Liver (tissue), 9 donors: Measurements from ENCODE around the gene HMG20A. TPM values are rescaled to one million over a fixed set of nuclear protein-coding genes. Genes with fewer than 3 reads are reported as not detected.

Experiments used
- DNase-seq: peaks from one replicate; pipeline ENCODE4 v3.0.0-alpha.2; 2017; ENCODE audit warnings: low spot score
- H3K27ac ChIP-seq, 2 donors: one replicate each; pipeline ENCODE4 v1.7.0; 2013; ENCODE audit warnings: inconsistent platforms in 2 of 2, low read length in 2 of 2, control low read depth in 1 of 2, low read depth in 1 of 2, mild to moderate bottlenecking in 1 of 2
- H3K27me3 ChIP-seq, 4 donors: one replicate each; pipeline versions ENCODE4 v1.6.1 to v1.7.0; 2013; ENCODE audit warnings: low read length in 3 of 4, inconsistent platforms in 1 of 4, mild to moderate bottlenecking in 1 of 4, moderate library complexity in 1 of 4; ENCODE audit not compliant: control insufficient read depth in 4 of 4, insufficient read depth in 4 of 4
- H3K36me3 ChIP-seq, 4 donors: one replicate each; pipeline versions ENCODE4 v1.6.1 to v1.7.0; 2013; ENCODE audit warnings: low read length in 3 of 4, mild to moderate bottlenecking in 3 of 4, low read depth in 1 of 4, moderate library complexity in 1 of 4; ENCODE audit not compliant: control insufficient read depth in 4 of 4, insufficient read depth in 3 of 4
- H3K4me1 ChIP-seq, 4 donors: one replicate each; pipeline versions ENCODE4 v1.6.1 to v1.7.0; 2013; ENCODE audit warnings: low read length in 3 of 4, mild to moderate bottlenecking in 3 of 4, moderate library complexity in 1 of 4; ENCODE audit not compliant: control insufficient read depth in 4 of 4, insufficient read depth in 4 of 4
- H3K4me3 ChIP-seq, 3 donors: one replicate each; pipeline versions ENCODE4 v1.6.1 to v1.7.0; 2013; ENCODE audit warnings: low read length in 3 of 3, control low read depth in 1 of 3, low read depth in 1 of 3, mild to moderate bottlenecking in 1 of 3
- H3K9ac ChIP-seq, 2 donors: one replicate each; pipeline ENCODE4 v1.7.0; 2013; ENCODE audit warnings: low read length in 2 of 2, mild to moderate bottlenecking in 2 of 2, moderate library complexity in 2 of 2, control low read depth in 1 of 2, low read depth in 1 of 2
- H3K9me3 ChIP-seq, 4 donors: one replicate each; pipeline versions ENCODE4 v1.6.1 to v1.7.0; 2013; ENCODE audit warnings: low read length in 3 of 4; ENCODE audit not compliant: control insufficient read depth in 4 of 4
- FOXA1 ChIP-seq: IDR thresholded peaks from 2 replicates; pipeline ENCODE4 v1.6.1; 2016; ENCODE audit warnings: antibody characterized with exemption
- FOXA2 ChIP-seq: IDR thresholded peaks from 2 replicates; pipeline ENCODE4 v1.6.1; 2016; ENCODE audit warnings: antibody characterized with exemption
- GABPA ChIP-seq, 2 donors: IDR thresholded peaks in 1 of 2; conservative IDR thresholded peaks in 1 of 2; 2 replicates each; pipeline ENCODE4 v1.6.1; 2016; ENCODE audit warnings: antibody characterized with exemption in 2 of 2, mild to moderate bottlenecking in 1 of 2, moderate library complexity in 1 of 2
- HNF4A ChIP-seq, 2 donors: conservative IDR thresholded peaks; 2 replicates each; pipeline ENCODE4 v1.6.1; 2016; ENCODE audit warnings: antibody characterized with exemption in 2 of 2, mild to moderate bottlenecking in 2 of 2
- HNF4G ChIP-seq: IDR thresholded peaks from 2 replicates; pipeline ENCODE4 v1.6.1; 2016; ENCODE audit warnings: antibody characterized with exemption
- JUND ChIP-seq, 2 donors: IDR thresholded peaks; 2 replicates each; pipeline ENCODE4 v1.6.1; 2016; ENCODE audit warnings: antibody characterized with exemption in 2 of 2
- NR2F2 ChIP-seq: IDR thresholded peaks from 2 replicates; pipeline ENCODE4 v1.6.1; 2016; ENCODE audit warnings: antibody characterized with exemption
- SP1 ChIP-seq: IDR thresholded peaks from 2 replicates; pipeline ENCODE4 v1.6.1; 2018; ENCODE audit warnings: antibody characterized with exemption, mild to moderate bottlenecking
- TAF1 ChIP-seq: conservative IDR thresholded peaks from 2 replicates; pipeline ENCODE4 v1.6.1; 2016; ENCODE audit warnings: antibody characterized with exemption, mild to moderate bottlenecking
- WGBS: extraction: QIAGEN DNeasy Blood & Tissue Kit; methylation state at CpG from one replicate; pipeline ENCODE4 v1.1.7; 2013; 5-methylcytosine and 5-hydroxymethylcytosine counted together
- polyA plus RNA-seq, 2 donors: library from polyadenylated mRNA; stranded (reverse) in 1 of 2; unstranded in 1 of 2; fragments of 200-250 nt in 1 of 2; fragments of >200 nt in 1 of 2; fragmentation: Nextera tagmentation in 1 of 2; extraction: Ambion mirVana in 1 of 2; gene quantifications; one replicate each; pipeline versions ENCODE4 v1.2.1 to v1.2.3, GENCODE V29; 2013 to 2015
- total RNA-seq, 2 donors: library from RNA; depleted of rRNA; stranded (reverse); fragments of >200 nt; gene quantifications; one replicate each; pipeline ENCODE4 v1.2.3, GENCODE V29; 2014
- TF ChIP-seq, protein P1 (sequence below): fragments of 150-350 bp; IDR thresholded peaks from 2 replicates; pipeline ENCODE4 v1.5.1; 2017; ENCODE audit warnings: improper control_type of control experiment, low read depth, low read length; ENCODE audit not compliant: missing input control
- TF ChIP-seq, protein P2 (sequence below): IDR thresholded peaks from 2 replicates; pipeline ENCODE4 v1.6.1; 2016; ENCODE audit warnings: antibody characterized with exemption
- TF ChIP-seq, protein P3 (sequence below): IDR thresholded peaks from 2 replicates; pipeline ENCODE4 v1.6.1; 2016; ENCODE audit warnings: antibody characterized with exemption
- TF ChIP-seq, protein P4 (sequence below): IDR thresholded peaks from 2 replicates; pipeline ENCODE4 v1.6.1; 2016; ENCODE audit warnings: antibody characterized with exemption, mild to moderate bottlenecking
- TF ChIP-seq, protein P5 (sequence below): IDR thresholded peaks from 2 replicates; pipeline ENCODE4 v1.6.1; 2016; ENCODE audit warnings: antibody characterized with exemption
- donor health status: healthy.
- donor health status: healthy.
- donor health status: healthy.
- donor health status: healthy.
- donor health status: healthy.

HMG20A gene
- total and polyA plus RNA-seq, 4 donors = 7.7 to 19.4 (median 13.3) TPM

DNA sequence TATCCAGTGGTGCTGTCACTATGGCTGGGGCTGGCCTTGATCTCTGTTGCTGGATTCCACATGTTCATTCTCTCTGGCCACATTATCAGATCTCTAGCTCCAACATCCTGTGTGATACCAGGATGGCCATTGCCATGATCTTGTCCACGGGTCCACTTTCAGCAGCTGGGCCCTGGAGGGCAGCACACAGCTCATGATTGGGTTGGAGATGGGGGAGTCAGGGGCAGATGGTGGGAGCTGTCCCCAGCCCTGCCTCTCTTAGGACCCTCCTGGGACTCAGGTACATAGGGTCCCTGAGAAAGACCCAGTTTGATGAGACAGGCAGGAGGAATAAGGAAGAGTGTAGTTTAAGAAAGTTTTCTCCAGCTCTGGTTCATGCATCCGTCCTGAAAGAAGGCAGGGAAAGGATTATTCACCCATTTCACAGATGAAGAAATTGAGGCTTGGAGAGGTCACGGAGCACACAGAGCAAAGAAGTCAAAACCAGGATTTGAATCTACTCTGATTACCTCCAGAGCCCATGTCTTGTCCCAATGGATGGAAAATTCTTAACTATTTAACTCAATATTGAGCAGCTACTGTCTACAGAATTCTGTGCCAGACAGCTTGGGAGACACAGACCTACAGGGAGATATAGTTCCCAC is 111.5 kb downstream of the HMG20A start:
- H3K4me1 ChIP-seq = no peaks in the 10 kb centered on the region
- H3K9me3 ChIP-seq = no peaks in the 10 kb centered on the region
- peaks cover 0 to 3% (median 0%) of the 10 kb centered on the region in 4 donors for H3K27me3 ChIP-seq
- H3K36me3 ChIP-seq = no peaks in the 10 kb centered on the region
- DNase-seq = no peak
- TF ChIP-seq, protein P1, sequence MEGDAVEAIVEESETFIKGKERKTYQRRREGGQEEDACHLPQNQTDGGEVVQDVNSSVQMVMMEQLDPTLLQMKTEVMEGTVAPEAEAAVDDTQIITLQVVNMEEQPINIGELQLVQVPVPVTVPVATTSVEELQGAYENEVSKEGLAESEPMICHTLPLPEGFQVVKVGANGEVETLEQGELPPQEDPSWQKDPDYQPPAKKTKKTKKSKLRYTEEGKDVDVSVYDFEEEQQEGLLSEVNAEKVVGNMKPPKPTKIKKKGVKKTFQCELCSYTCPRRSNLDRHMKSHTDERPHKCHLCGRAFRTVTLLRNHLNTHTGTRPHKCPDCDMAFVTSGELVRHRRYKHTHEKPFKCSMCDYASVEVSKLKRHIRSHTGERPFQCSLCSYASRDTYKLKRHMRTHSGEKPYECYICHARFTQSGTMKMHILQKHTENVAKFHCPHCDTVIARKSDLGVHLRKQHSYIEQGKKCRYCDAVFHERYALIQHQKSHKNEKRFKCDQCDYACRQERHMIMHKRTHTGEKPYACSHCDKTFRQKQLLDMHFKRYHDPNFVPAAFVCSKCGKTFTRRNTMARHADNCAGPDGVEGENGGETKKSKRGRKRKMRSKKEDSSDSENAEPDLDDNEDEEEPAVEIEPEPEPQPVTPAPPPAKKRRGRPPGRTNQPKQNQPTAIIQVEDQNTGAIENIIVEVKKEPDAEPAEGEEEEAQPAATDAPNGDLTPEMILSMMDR = no peak
- TF ChIP-seq, protein P2, sequence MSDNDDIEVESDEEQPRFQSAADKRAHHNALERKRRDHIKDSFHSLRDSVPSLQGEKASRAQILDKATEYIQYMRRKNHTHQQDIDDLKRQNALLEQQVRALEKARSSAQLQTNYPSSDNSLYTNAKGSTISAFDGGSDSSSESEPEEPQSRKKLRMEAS = no peak
- TF ChIP-seq TAF1 (no peak), HNF4A (conservative IDR thresholded peaks at IDR 0.05) (no peak), NR2F2 (no peak), FOXA1 (no peak), JUND (IDR thresholded peaks at IDR 0.05) (no peak), HNF4G (no peak)
- TF ChIP-seq, protein P3, sequence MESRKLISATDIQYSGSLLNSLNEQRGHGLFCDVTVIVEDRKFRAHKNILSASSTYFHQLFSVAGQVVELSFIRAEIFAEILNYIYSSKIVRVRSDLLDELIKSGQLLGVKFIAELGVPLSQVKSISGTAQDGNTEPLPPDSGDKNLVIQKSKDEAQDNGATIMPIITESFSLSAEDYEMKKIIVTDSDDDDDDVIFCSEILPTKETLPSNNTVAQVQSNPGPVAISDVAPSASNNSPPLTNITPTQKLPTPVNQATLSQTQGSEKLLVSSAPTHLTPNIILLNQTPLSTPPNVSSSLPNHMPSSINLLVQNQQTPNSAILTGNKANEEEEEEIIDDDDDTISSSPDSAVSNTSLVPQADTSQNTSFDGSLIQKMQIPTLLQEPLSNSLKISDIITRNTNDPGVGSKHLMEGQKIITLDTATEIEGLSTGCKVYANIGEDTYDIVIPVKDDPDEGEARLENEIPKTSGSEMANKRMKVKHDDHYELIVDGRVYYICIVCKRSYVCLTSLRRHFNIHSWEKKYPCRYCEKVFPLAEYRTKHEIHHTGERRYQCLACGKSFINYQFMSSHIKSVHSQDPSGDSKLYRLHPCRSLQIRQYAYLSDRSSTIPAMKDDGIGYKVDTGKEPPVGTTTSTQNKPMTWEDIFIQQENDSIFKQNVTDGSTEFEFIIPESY = no peak
- TF ChIP-seq, protein P4, sequence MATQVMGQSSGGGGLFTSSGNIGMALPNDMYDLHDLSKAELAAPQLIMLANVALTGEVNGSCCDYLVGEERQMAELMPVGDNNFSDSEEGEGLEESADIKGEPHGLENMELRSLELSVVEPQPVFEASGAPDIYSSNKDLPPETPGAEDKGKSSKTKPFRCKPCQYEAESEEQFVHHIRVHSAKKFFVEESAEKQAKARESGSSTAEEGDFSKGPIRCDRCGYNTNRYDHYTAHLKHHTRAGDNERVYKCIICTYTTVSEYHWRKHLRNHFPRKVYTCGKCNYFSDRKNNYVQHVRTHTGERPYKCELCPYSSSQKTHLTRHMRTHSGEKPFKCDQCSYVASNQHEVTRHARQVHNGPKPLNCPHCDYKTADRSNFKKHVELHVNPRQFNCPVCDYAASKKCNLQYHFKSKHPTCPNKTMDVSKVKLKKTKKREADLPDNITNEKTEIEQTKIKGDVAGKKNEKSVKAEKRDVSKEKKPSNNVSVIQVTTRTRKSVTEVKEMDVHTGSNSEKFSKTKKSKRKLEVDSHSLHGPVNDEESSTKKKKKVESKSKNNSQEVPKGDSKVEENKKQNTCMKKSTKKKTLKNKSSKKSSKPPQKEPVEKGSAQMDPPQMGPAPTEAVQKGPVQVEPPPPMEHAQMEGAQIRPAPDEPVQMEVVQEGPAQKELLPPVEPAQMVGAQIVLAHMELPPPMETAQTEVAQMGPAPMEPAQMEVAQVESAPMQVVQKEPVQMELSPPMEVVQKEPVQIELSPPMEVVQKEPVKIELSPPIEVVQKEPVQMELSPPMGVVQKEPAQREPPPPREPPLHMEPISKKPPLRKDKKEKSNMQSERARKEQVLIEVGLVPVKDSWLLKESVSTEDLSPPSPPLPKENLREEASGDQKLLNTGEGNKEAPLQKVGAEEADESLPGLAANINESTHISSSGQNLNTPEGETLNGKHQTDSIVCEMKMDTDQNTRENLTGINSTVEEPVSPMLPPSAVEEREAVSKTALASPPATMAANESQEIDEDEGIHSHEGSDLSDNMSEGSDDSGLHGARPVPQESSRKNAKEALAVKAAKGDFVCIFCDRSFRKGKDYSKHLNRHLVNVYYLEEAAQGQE = no peak
- TF ChIP-seq, protein P5, sequence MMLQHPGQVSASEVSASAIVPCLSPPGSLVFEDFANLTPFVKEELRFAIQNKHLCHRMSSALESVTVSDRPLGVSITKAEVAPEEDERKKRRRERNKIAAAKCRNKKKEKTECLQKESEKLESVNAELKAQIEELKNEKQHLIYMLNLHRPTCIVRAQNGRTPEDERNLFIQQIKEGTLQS = no peak
- no peak overlapping the region for H3K9ac ChIP-seq
- H3K4me3 ChIP-seq = no peak overlapping the region
- WGBS = 88% methylated on average over 3 of the region's 3 CpGs
- no peak overlapping the region for H3K27ac ChIP-seq

DNA sequence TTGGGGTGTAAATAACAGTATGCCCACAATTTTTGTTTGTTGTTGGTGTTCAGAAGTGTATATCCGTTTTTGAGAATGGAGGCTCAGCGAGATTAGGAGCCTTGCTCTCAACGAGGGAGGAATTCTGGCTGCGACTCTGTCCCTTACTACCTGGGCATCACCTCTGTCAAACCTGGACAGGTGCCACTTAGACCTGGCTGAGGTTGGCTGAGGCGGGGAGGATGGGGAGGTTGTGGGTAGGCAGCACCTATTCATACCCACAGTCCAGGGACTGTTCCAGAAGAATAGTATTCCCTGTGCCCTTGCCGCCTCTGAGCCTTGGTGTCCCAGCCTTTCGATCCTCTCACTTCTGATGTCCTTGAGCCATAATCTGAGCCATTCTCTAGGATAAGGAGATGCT is 112.2 kb downstream of the HMG20A start:
- no peak overlapping the region for H3K27ac ChIP-seq
- no peaks in the 10 kb centered on the region for H3K4me1 ChIP-seq
- no peaks in the 10 kb centered on the region for H3K9me3 ChIP-seq
- H3K27me3 ChIP-seq = peaks cover 0 to 7% (median 0%) of the 10 kb centered on the region in 4 donors
- no peak for DNase-seq
- WGBS = 79% methylated on average over 7 of the region's 7 CpGs
- H3K36me3 ChIP-seq = no peaks in the 10 kb centered on the region
- H3K9ac ChIP-seq = no peak overlapping the region
- TF ChIP-seq SP1 (no peak), NR2F2 (no peak), TAF1 (no peak), FOXA2 (no peak), GABPA (IDR thresholded peaks at IDR 0.05 in 1 of 2, conservative IDR thresholded peaks at IDR 0.05 in 1 of 2) (no peak), HNF4G (no peak)
- TF ChIP-seq, protein P1 = no peak
- TF ChIP-seq, protein P2 = no peak
- no peak overlapping the region for H3K4me3 ChIP-seq
